GM19239 (cell line): ENCODE measurements around the gene FAM163B.
"Not testable (repeated sequence)": the region's sequence is repeated elsewhere in the genome, so short reads cannot be mapped to it uniquely, and the experiment has no call there.

ENCODE experiments used
- DNase-seq: peaks from one replicate; pipeline ENCODE4 v3.0.0; 2011; ENCODE audit warnings: low spot score; ENCODE audit not compliant: insufficient read length
- FAIRE-seq: peaks from 2 replicates; lab custom pipeline; 2011; peaks lifted over from hg19 to GRCh38; lab: Jason Lieb, UNC

The FAM163B gene

GRCh38 chr9:133573791-133574515, 35.2 kb downstream of the FAM163B start:
- FAIRE-seq, result no peak
- no peak for DNase-seq

- FAIRE-seq, result no peak
These were observed 36.3 kb downstream of the FAM163B start for GRCh38 chr9:133572821-133573361.

GRCh38 chr9:133571896-133572595, 37.1 kb downstream of the FAM163B start:
- DNase-seq (no peak), FAIRE-seq (no peak)

More at GRCh38 chr9:133572821-133573361, 36.3 kb downstream of the FAM163B start:
- no peak for DNase-seq

GRCh38 chr9:133571391-133571890, 37.7 kb downstream of the FAM163B start:
- DNase-seq, result no peak
- FAIRE-seq, result no peak

GRCh38 chr9:133570691-133571080, 38.5 kb downstream of the FAM163B start:
- no peak for DNase-seq
- no peak for FAIRE-seq

GRCh38 chr9:133569891-133570690, 39.1 kb downstream of the FAM163B start:
- FAIRE-seq, result no peak
- DNase-seq, result no peak

- FAIRE-seq, result no peak
These were observed 39.9 kb downstream of the FAM163B start for GRCh38 chr9:133569121-133569785.

GRCh38 chr9:133568186-133568585, 41.0 kb downstream of the FAM163B start:
- no peak for FAIRE-seq
- no peak for DNase-seq

More at GRCh38 chr9:133569121-133569785, 39.9 kb downstream of the FAM163B start:
- no peak for DNase-seq

GRCh38 chr9:133566817-133567216, 42.4 kb downstream of the FAM163B start:
- FAIRE-seq (no peak), DNase-seq (no peak)

GRCh38 chr9:133566382-133566781, 42.8 kb downstream of the FAM163B start:
- DNase-seq, result no peak
- no peak for FAIRE-seq

- no peak for DNase-seq
- no peak for FAIRE-seq
These were observed 44.6 kb downstream of the FAM163B start for GRCh38 chr9:133564451-133565116.

GRCh38 chr9:133563814-133564213, 45.4 kb downstream of the FAM163B start:
- not testable (repeated sequence) for DNase-seq, FAIRE-seq

GRCh38 chr9:133563291-133563796, 45.8 kb downstream of the FAM163B start:
- no peak for FAIRE-seq

GRCh38 chr9:133562611-133563290, 46.4 kb downstream of the FAM163B start:
- DNase-seq, result no peak
- FAIRE-seq, result no peak

More at GRCh38 chr9:133563291-133563796, 45.8 kb downstream of the FAM163B start:
- no peak for DNase-seq

GRCh38 chr9:133561976-133562554, 47.1 kb downstream of the FAM163B start:
- DNase-seq (no peak), FAIRE-seq (no peak)

GRCh38 chr9:133560944-133561343, 48.2 kb downstream of the FAM163B start:
- DNase-seq (no peak), FAIRE-seq (no peak)

- FAIRE-seq (no peak), DNase-seq (no peak)
These were observed 48.9 kb downstream of the FAM163B start for GRCh38 chr9:133560311-133560710.
